ENCODE results near the gene ZNF598.

The ZNF598 gene

GRCh38 chr16:2019518-2019920 is 9.9 kb upstream of the ZNF598 start, which contains the start of gene NPW:
Gene NPW (plus strand): TSS chr16:2019785.
- H2AFZ ChIP-seq (ENCODE audit: low read depth, low read length, severe bottlenecking): no peak within 1 kb of the TSS
- TF ChIP-seq CTCF (IDR thresholded peaks at IDR 0.05; ENCODE audit: insufficient read depth, low read length, poor library complexity, severe bottlenecking) (no peak), EZH2phosphoT487 (conservative IDR thresholded peaks at IDR 0.05; ENCODE audit: low read length) (no peak)
- H3K4me3 ChIP-seq (ENCODE audit: insufficient read depth, low read length, poor library complexity, severe bottlenecking): no peak within 1 kb of the TSS
- H3K36me3 ChIP-seq (ENCODE audit: low read length): no peaks in the 10 kb centered on the region
- H3K4me2 ChIP-seq (ENCODE audit: low read depth, low read length, poor library complexity, severe bottlenecking): no peak within 1 kb of the TSS
- H3K27me3 ChIP-seq (ENCODE audit: low read length): no peaks in the 10 kb centered on the region
- no peak within 1 kb of the TSS for H3K9ac ChIP-seq (ENCODE audit: low read length)
- no peaks in the 10 kb centered on the region for H3F3A ChIP-seq (ENCODE audit: insufficient read depth)
- H3K79me2 ChIP-seq (ENCODE audit: insufficient read depth, low read length): no peaks in the 10 kb centered on the region
- H3K9me2 ChIP-seq (replicated peaks; ENCODE audit: insufficient read depth, low read length): no peaks in the 10 kb centered on the region
- H3K9me3 ChIP-seq (ENCODE audit: insufficient read depth, low read length): no peaks in the 10 kb centered on the region
- H3K27ac ChIP-seq (ENCODE audit: low read depth, low read length): no peak within 1 kb of the TSS
- H4K20me1 ChIP-seq (ENCODE audit: low read depth, low read length): no peaks in the 10 kb centered on the region

- no peaks in the 10 kb centered on the region for H3K36me3 ChIP-seq (ENCODE audit: low read length)
- no peaks in the 10 kb centered on the region for H4K20me1 ChIP-seq (ENCODE audit: low read depth, low read length)
- H3K9ac ChIP-seq (ENCODE audit: low read length): no peak overlapping the region
- no peak overlapping the region for H3K4me3 ChIP-seq (ENCODE audit: insufficient read depth, low read length, poor library complexity, severe bottlenecking)
- H3K9me2 ChIP-seq (replicated peaks; ENCODE audit: insufficient read depth, low read length): no peaks in the 10 kb centered on the region
- H3K9me3 ChIP-seq (ENCODE audit: insufficient read depth, low read length): no peaks in the 10 kb centered on the region
- H3K79me2 ChIP-seq (ENCODE audit: insufficient read depth, low read length): no peaks in the 10 kb centered on the region
- no peaks in the 10 kb centered on the region for H3F3A ChIP-seq (ENCODE audit: insufficient read depth)
- no peak overlapping the region for H3K27ac ChIP-seq (ENCODE audit: low read depth, low read length)
- no peaks in the 10 kb centered on the region for H3K27me3 ChIP-seq (ENCODE audit: low read length)
- H3K4me2 ChIP-seq (ENCODE audit: low read depth, low read length, poor library complexity, severe bottlenecking): no peak overlapping the region
- no peak for TF ChIP-seq EZH2phosphoT487 (conservative IDR thresholded peaks at IDR 0.05; ENCODE audit: low read length)
- peak; percentile 35 for TF ChIP-seq CTCF (IDR thresholded peaks at IDR 0.05; ENCODE audit: insufficient read depth, low read length, poor library complexity, severe bottlenecking)
- no peak overlapping the region for H2AFZ ChIP-seq (ENCODE audit: low read depth, low read length, severe bottlenecking)
Measured at GRCh38 chr16:2016407-2016922, 6.8 kb upstream of the ZNF598 start.

GRCh38 chr16:2015947-2016208 is 6.3 kb upstream of the ZNF598 start:
- no peaks in the 10 kb centered on the region for H3K27me3 ChIP-seq (ENCODE audit: low read length)
- no peaks in the 10 kb centered on the region for H3K9me2 ChIP-seq (replicated peaks; ENCODE audit: insufficient read depth, low read length)
- H3K9me3 ChIP-seq (ENCODE audit: insufficient read depth, low read length): no peaks in the 10 kb centered on the region
- no peak overlapping the region for H2AFZ ChIP-seq (ENCODE audit: low read depth, low read length, severe bottlenecking)
- no peaks in the 10 kb centered on the region for H3K79me2 ChIP-seq (ENCODE audit: insufficient read depth, low read length)
- no peak overlapping the region for H3K4me3 ChIP-seq (ENCODE audit: insufficient read depth, low read length, poor library complexity, severe bottlenecking)
- H3K27ac ChIP-seq (ENCODE audit: low read depth, low read length): no peak overlapping the region
- H3K36me3 ChIP-seq (ENCODE audit: low read length): no peaks in the 10 kb centered on the region
- no peak overlapping the region for H3K4me2 ChIP-seq (ENCODE audit: low read depth, low read length, poor library complexity, severe bottlenecking)
- no peaks in the 10 kb centered on the region for H4K20me1 ChIP-seq (ENCODE audit: low read depth, low read length)
- no peak for TF ChIP-seq EZH2phosphoT487 (conservative IDR thresholded peaks at IDR 0.05; ENCODE audit: low read length)
- no peak for TF ChIP-seq CTCF (IDR thresholded peaks at IDR 0.05; ENCODE audit: insufficient read depth, low read length, poor library complexity, severe bottlenecking)
- no peak overlapping the region for H3K9ac ChIP-seq (ENCODE audit: low read length)
- H3F3A ChIP-seq (ENCODE audit: insufficient read depth): no peaks in the 10 kb centered on the region

Data from SU-DHL-6 (cell line).